Vagina (tissue), 2 donors: ENCODE data around the gene SGTA.

Experiments
- POLR2A ChIP-seq, 2 donors: fragments of 450-650 bp; IDR thresholded peaks; one replicate each; pipeline ENCODE4 v1.6.1; 2017; ENCODE audit warnings: antibody characterized with exemption in 2 of 2, mild to moderate bottlenecking in 2 of 2, moderate library complexity in 2 of 2
- POLR2AphosphoS5 ChIP-seq, 2 donors: sonication (generic); formaldehyde crosslinking; IDR thresholded peaks; one replicate each; pipeline ENCODE4 v1.9.0; 2017; ENCODE audit warnings: antibody characterized with exemption in 2 of 2, mild to moderate bottlenecking in 2 of 2, low read depth in 1 of 2; ENCODE audit not compliant: insufficient read depth in 1 of 2
- TF ChIP-seq, protein P1 (sequence below), 3 experiments: fragments of 450-650 bp in 2 of 3; fragments of 200-600 bp in 1 of 3; sonication (generic) in 1 of 3; IDR thresholded peaks; one replicate each; pipeline ENCODE4 v1.5.1; 2017 to 2019; ENCODE audit warnings: antibody characterized with exemption in 3 of 3, mild to moderate bottlenecking in 2 of 3, moderate library complexity in 2 of 3

DNA sequence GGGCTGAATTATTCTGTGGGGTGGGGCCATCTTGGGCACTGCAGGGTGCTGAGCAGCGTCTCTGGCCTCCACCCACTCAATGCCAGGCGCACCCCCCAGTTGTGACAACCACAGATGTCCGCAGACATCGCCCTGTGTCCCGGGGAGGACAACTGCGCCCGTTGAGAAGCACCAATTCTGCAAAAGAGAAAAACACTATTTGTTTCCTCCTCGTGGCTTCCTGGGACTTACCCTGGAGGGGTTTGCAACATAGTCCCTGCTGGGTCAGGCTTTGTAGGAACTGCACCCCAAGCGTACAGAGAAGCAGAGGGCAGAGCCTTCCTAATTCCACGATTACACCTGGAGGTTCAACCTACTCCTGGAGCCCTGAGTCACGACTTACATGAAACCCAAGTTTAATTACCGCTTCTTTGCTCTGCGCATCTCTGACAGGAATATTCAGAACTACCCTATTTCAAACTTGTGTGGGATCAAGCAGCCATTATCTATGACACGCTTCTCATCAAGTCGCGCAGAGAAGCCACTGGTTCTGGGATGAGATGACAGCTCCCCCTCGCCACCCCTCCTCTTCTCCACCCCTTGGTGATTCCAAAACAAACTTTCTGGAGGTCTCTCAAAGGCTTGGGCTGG, 32.1 kb downstream of the SGTA start:
- no peak for TF ChIP-seq POLR2A (IDR thresholded peaks at IDR 0.05)
- TF ChIP-seq, protein P1, sequence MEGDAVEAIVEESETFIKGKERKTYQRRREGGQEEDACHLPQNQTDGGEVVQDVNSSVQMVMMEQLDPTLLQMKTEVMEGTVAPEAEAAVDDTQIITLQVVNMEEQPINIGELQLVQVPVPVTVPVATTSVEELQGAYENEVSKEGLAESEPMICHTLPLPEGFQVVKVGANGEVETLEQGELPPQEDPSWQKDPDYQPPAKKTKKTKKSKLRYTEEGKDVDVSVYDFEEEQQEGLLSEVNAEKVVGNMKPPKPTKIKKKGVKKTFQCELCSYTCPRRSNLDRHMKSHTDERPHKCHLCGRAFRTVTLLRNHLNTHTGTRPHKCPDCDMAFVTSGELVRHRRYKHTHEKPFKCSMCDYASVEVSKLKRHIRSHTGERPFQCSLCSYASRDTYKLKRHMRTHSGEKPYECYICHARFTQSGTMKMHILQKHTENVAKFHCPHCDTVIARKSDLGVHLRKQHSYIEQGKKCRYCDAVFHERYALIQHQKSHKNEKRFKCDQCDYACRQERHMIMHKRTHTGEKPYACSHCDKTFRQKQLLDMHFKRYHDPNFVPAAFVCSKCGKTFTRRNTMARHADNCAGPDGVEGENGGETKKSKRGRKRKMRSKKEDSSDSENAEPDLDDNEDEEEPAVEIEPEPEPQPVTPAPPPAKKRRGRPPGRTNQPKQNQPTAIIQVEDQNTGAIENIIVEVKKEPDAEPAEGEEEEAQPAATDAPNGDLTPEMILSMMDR (IDR thresholded peaks at IDR 0.05): no peak
- no peak for TF ChIP-seq POLR2AphosphoS5 (IDR thresholded peaks at IDR 0.05; ENCODE audit: insufficient read depth in 1 of 2, low read depth in 1 of 2)
